ENCODE measurements around the gene SCLT1.
A peak's percentile ranks its signal among the peaks of the same experiment; 100 is the strongest.
"Not testable (repeated sequence)": the region's sequence is repeated elsewhere in the genome, so short reads cannot be mapped to it uniquely, and the experiment has no call there.

Gene SCLT1

GRCh38 chr4:129093191-129093920, at the start of gene SCLT1:
TSS of gene SCLT1 (minus strand) at chr4:129093539. CDS start at chr4:129093103, 436 bp downstream.
- DNase-seq (ENCODE audit: low spot score): peak; percentile 91

GRCh38 chr4:129140521-129140920, 47.2 kb upstream of the SCLT1 start:
- DNase-seq (ENCODE audit: low spot score): no peak

GRCh38 chr4:129138810-129139496, 45.6 kb upstream of the SCLT1 start:
- DNase-seq (ENCODE audit: low spot score): no peak

- DNase-seq (ENCODE audit: low spot score): no peak
Measured at GRCh38 chr4:129136433-129136832, 43.1 kb upstream of the SCLT1 start.

GRCh38 chr4:129131343-129131742, 38.0 kb upstream of the SCLT1 start:
- DNase-seq (ENCODE audit: low spot score): no peak

GRCh38 chr4:129129143-129129542, 35.8 kb upstream of the SCLT1 start:
- DNase-seq (ENCODE audit: low spot score): no peak

- not testable (repeated sequence) for DNase-seq (ENCODE audit: low spot score)
Measured at GRCh38 chr4:129126614-129127013, 33.3 kb upstream of the SCLT1 start.

GRCh38 chr4:129117705-129118104, 24.4 kb upstream of the SCLT1 start:
- DNase-seq (ENCODE audit: low spot score): no peak

GRCh38 chr4:129113919-129114318, 20.6 kb upstream of the SCLT1 start:
- no peak for DNase-seq (ENCODE audit: low spot score)

GRCh38 chr4:129113434-129113833, 20.1 kb upstream of the SCLT1 start:
- DNase-seq (ENCODE audit: low spot score): no peak

GRCh38 chr4:129111919-129112318, 18.6 kb upstream of the SCLT1 start:
- no peak for DNase-seq (ENCODE audit: low spot score)

- DNase-seq (ENCODE audit: low spot score): no peak
Measured at GRCh38 chr4:129110931-129111330, 17.6 kb upstream of the SCLT1 start.

- no peak for DNase-seq (ENCODE audit: low spot score)
Measured at GRCh38 chr4:129109965-129110824, 16.9 kb upstream of the SCLT1 start.

GRCh38 chr4:129098531-129099001, 5.2 kb upstream of the SCLT1 start:
- no peak for DNase-seq (ENCODE audit: low spot score)

GRCh38 chr4:129095811-129096454, 2.6 kb upstream of the SCLT1 start, which contains the start of gene C4orf33:
TSS of gene C4orf33 (plus strand) at chr4:129096152. CDS start at chr4:129102611, 6,459 bp downstream.
- peak; percentile 34 for DNase-seq (ENCODE audit: low spot score)

- no peak for DNase-seq (ENCODE audit: low spot score)
Measured at GRCh38 chr4:129094347-129094746, 1.0 kb upstream of the SCLT1 start.

GRCh38 chr4:129092631-129093190, 628 bp downstream of the SCLT1 start:
- DNase-seq (ENCODE audit: low spot score): peak; percentile 12

- no peak for DNase-seq (ENCODE audit: low spot score)
Measured at GRCh38 chr4:129087516-129087915, 5.8 kb downstream of the SCLT1 start.

- DNase-seq (ENCODE audit: low spot score): no peak
Measured at GRCh38 chr4:129085472-129085871, 7.9 kb downstream of the SCLT1 start.

- no peak for DNase-seq (ENCODE audit: low spot score)
Measured at GRCh38 chr4:129082302-129082701, 11.0 kb downstream of the SCLT1 start.

- no peak for DNase-seq (ENCODE audit: low spot score)
Measured at GRCh38 chr4:129080129-129080528, 13.2 kb downstream of the SCLT1 start.

- DNase-seq (ENCODE audit: low spot score): no peak
Measured at GRCh38 chr4:129077326-129077725, 16.0 kb downstream of the SCLT1 start.
